IMR-90 (cell line): ENCODE data around the gene USP36. TPM values are rescaled to one million over a fixed set of nuclear protein-coding genes. Genes with fewer than 3 reads are reported as not detected.

Experiments used
- ATAC-seq: fragments of 200-7000 bp; cut with Tn5 transposase; 2 replicates; pipeline ENCODE4 v1.9.1; 2020; ENCODE audit warnings: low read depth, mild to moderate bottlenecking, moderate library complexity
- BruUV-seq: library from RNA; stranded (reverse); fragments of 400-500 nt; replicated peaks from 2 replicates; lab custom pipeline; 2021; lab: Mats Ljungman, UMichigan
- CTCF ChIA-PET: fragments of 300-600 bp; formaldehyde crosslinking; extraction: SDS; loops from one replicate; lab custom pipeline; 2021; ENCODE audit warnings: antibody characterized with exemption; lab: Yijun Ruan, JAX
- POLR2A ChIA-PET: fragments of 300-600 bp; sonication (Branson Sonifier 250); formaldehyde crosslinking; loops from one replicate; lab custom pipeline; 2022; ENCODE audit warnings: antibody characterized with exemption; ENCODE audit not compliant: unreplicated experiment; lab: Charles Lee
- DNase-seq: peaks from one replicate; pipeline ENCODE4 v3.0.0; 2013
- H2AFZ ChIP-seq: replicated peaks from 2 replicates; pipeline ENCODE3; 2013; ENCODE audit warnings: low read length, mild to moderate bottlenecking; ENCODE audit not compliant: poor library complexity
- H2AK5ac ChIP-seq: 2 replicates; pipeline ENCODE4 v1.6.1; 2013; ENCODE audit warnings: low read depth, low read length, inconsistent platforms
- H2AK9ac ChIP-seq: replicated peaks from 2 replicates; pipeline ENCODE3; 2013; ENCODE audit warnings: mild to moderate bottlenecking, low read depth, low read length, moderate library complexity; ENCODE audit not compliant: poor library complexity
- H2BK120ac ChIP-seq: 2 replicates; pipeline ENCODE4 v1.6.1; 2013; ENCODE audit warnings: low read depth, low read length, inconsistent platforms
- H2BK15ac ChIP-seq: 3 replicates; pipeline ENCODE4 v1.6.1; 2013; ENCODE audit warnings: low read depth, low read length, inconsistent platforms
- H2BK20ac ChIP-seq: 2 replicates; pipeline ENCODE4 v1.6.1; 2013; ENCODE audit warnings: low read depth, mild to moderate bottlenecking, inconsistent platforms, low read length, moderate library complexity
- H2BK5ac ChIP-seq: 2 replicates; pipeline ENCODE4 v1.6.1; 2013; ENCODE audit warnings: mild to moderate bottlenecking, low read depth, low read length, inconsistent platforms; ENCODE audit not compliant: poor library complexity, severe bottlenecking
- H3K14ac ChIP-seq: replicated peaks from 2 replicates; pipeline ENCODE4 v1.6.1; 2013; ENCODE audit warnings: low read depth, low read length, inconsistent platforms
- H3K18ac ChIP-seq: 2 replicates; pipeline ENCODE4 v1.6.1; 2013; ENCODE audit warnings: low read depth, low read length, control low read depth
- H3K23ac ChIP-seq: 2 replicates; pipeline ENCODE4 v1.6.1; 2013; ENCODE audit warnings: low read depth, low read length, inconsistent platforms
- H3K27ac ChIP-seq: 2 replicates; pipeline ENCODE4 v1.5.1; 2013; ENCODE audit warnings: mild to moderate bottlenecking, control low read depth, low read length; ENCODE audit not compliant: insufficient read depth
- H3K27me3 ChIP-seq: 2 replicates; pipeline ENCODE4 v1.6.1; 2013; ENCODE audit warnings: low read length; ENCODE audit not compliant: control insufficient read depth, insufficient read depth
- H3K36me3 ChIP-seq: 2 replicates; pipeline ENCODE4 v1.6.1; 2013; ENCODE audit warnings: low read length, mixed read lengths; ENCODE audit not compliant: control insufficient read depth, insufficient read depth
- H3K4ac ChIP-seq: 2 replicates; pipeline ENCODE4 v1.6.1; 2013; ENCODE audit warnings: low read depth, low read length, inconsistent platforms
- H3K4me1 ChIP-seq: 2 replicates; pipeline ENCODE4 v1.6.1; 2013; ENCODE audit warnings: low read length, mixed read lengths; ENCODE audit not compliant: control insufficient read depth, insufficient read depth
- H3K4me2 ChIP-seq: 2 replicates; pipeline ENCODE4 v1.6.1; 2013; ENCODE audit warnings: low read depth, mild to moderate bottlenecking, control low read depth, low read length, moderate library complexity
- H3K4me3 ChIP-seq: 2 replicates; pipeline ENCODE4 v1.5.1; 2013; ENCODE audit warnings: low read depth, mild to moderate bottlenecking, control low read depth, low read length, moderate library complexity; ENCODE audit not compliant: insufficient read depth
- H3K56ac ChIP-seq: 2 replicates; pipeline ENCODE4 v1.6.1; 2013; ENCODE audit warnings: low read length, inconsistent platforms; ENCODE audit not compliant: insufficient read depth; ENCODE audit errors: extremely low read depth
- H3K79me1 ChIP-seq, 2 experiments: 2 replicates each; pipeline ENCODE4 v1.6.1; 2013; ENCODE audit warnings: low read length in 2 of 2, inconsistent platforms in 1 of 2, low read depth in 1 of 2
- H3K9ac ChIP-seq: 2 replicates; pipeline ENCODE4 v1.6.1; 2013; ENCODE audit warnings: low read depth, low read length, control low read depth
- H3K9me1 ChIP-seq: 2 replicates; pipeline ENCODE4 v1.6.1; 2013; ENCODE audit warnings: low read length, inconsistent platforms; ENCODE audit not compliant: insufficient read depth
- H3K9me3 ChIP-seq: 2 replicates; pipeline ENCODE4 v1.6.1; 2013; ENCODE audit warnings: low read length; ENCODE audit not compliant: control insufficient read depth, insufficient read depth
- H4K20me1 ChIP-seq: 2 replicates; pipeline ENCODE4 v1.6.1; 2013; ENCODE audit warnings: low read length, inconsistent platforms; ENCODE audit not compliant: insufficient read depth
- H4K5ac ChIP-seq: 2 replicates; pipeline ENCODE4 v1.6.1; 2013; ENCODE audit warnings: mild to moderate bottlenecking, low read depth, low read length, control low read depth
- H4K8ac ChIP-seq, 2 experiments: 2 replicates each; pipeline ENCODE4 v1.6.1; 2013; ENCODE audit warnings: low read depth in 2 of 2, low read length in 2 of 2, control low read depth in 1 of 2, inconsistent platforms in 1 of 2
- H4K91ac ChIP-seq: 2 replicates; pipeline ENCODE4 v1.6.1; 2013; ENCODE audit warnings: low read depth, low read length, inconsistent platforms; ENCODE audit not compliant: insufficient read depth
- BHLHE40 ChIP-seq: fragments of 150-350 bp; IDR thresholded peaks from 2 replicates; pipeline ENCODE4 v1.6.1; 2016; ENCODE audit warnings: mild to moderate bottlenecking, low read depth, low read length
- CEBPB ChIP-seq: IDR thresholded peaks from 2 replicates; pipeline ENCODE4 v1.6.1; 2012; ENCODE audit warnings: low read depth, low read length, improper control_type of control experiment
- CHD1 ChIP-seq: IDR thresholded peaks from 2 replicates; pipeline ENCODE4 v1.6.1; 2012; ENCODE audit warnings: low read depth, low read length, improper control_type of control experiment
- FOS ChIP-seq: fragments of 150-350 bp; IDR thresholded peaks from 2 replicates; pipeline ENCODE4 v1.6.1; 2016; ENCODE audit warnings: low read depth, low read length
- MAFK ChIP-seq: IDR thresholded peaks from 2 replicates; pipeline ENCODE4 v1.6.1; 2012; ENCODE audit warnings: low read depth, low read length, improper control_type of control experiment
- MAZ ChIP-seq: IDR thresholded peaks from 2 replicates; pipeline ENCODE4 v1.6.1; 2012; ENCODE audit warnings: low read depth, mild to moderate bottlenecking, low read length, improper control_type of control experiment, moderate library complexity, borderline replicate concordance
- MXI1 ChIP-seq: IDR thresholded peaks from 2 replicates; pipeline ENCODE4 v1.6.1; 2012; ENCODE audit warnings: low read depth, mild to moderate bottlenecking, low read length, moderate library complexity, borderline replicate concordance
- NFE2L2 ChIP-seq: fragments of 150-350 bp; IDR thresholded peaks from 2 replicates; pipeline ENCODE4 v1.6.1; 2016; ENCODE audit warnings: low read depth, mild to moderate bottlenecking, low read length
- POLR2A ChIP-seq: IDR thresholded peaks from 2 replicates; pipeline ENCODE4 v1.6.1; 2012; ENCODE audit warnings: mild to moderate bottlenecking, low read depth, low read length
- RAD21 ChIP-seq: IDR thresholded peaks from 2 replicates; pipeline ENCODE4 v1.6.1; 2012; ENCODE audit warnings: low read length, improper control_type of control experiment
- RCOR1 ChIP-seq: IDR thresholded peaks from 2 replicates; pipeline ENCODE4 v1.6.1; 2012; ENCODE audit warnings: mild to moderate bottlenecking, low read length, improper control_type of control experiment; ENCODE audit not compliant: insufficient replicate concordance
- RFX5 ChIP-seq: IDR thresholded peaks from 2 replicates; pipeline ENCODE4 v1.8.0; 2012; ENCODE audit warnings: low read depth, mild to moderate bottlenecking, low read length, moderate library complexity
- SMC3 ChIP-seq: fragments of 150-350 bp; IDR thresholded peaks from 2 replicates; pipeline ENCODE4 v1.6.1; 2016; ENCODE audit warnings: low read depth, mild to moderate bottlenecking, antibody characterized with exemption, low read length, moderate library complexity
- USF2 ChIP-seq: fragments of 150-350 bp; IDR thresholded peaks from 2 replicates; pipeline ENCODE4 v1.6.1; 2017; ENCODE audit warnings: mild to moderate bottlenecking, antibody characterized with exemption, low read length, low read depth
- WGBS, 2 experiments: methylation state at CpG; one replicate each; pipeline versions ENCODE4 v1.1.5 to v1.1.7; 2013; ENCODE audit warnings: missing lambda C conversion rate in 2 of 2; ENCODE audit not compliant: insufficient read length in 1 of 2; ENCODE audit errors: extremely low coverage in 2 of 2; 5-methylcytosine and 5-hydroxymethylcytosine counted together
- dilution Hi-C: fragments of 300-500 bp; cut with HindIII; formaldehyde crosslinking; loops from one replicate; pipeline ENCODE4 v1.14.3; 2018; ENCODE audit warnings: low sequenced_read_pairs; ENCODE audit not compliant: unreplicated experiment
- in situ Hi-C: fragments of 300-500 bp; cut with MboI; formaldehyde crosslinking; loops from 3 replicates; pipeline ENCODE4 v1.14.3; 2019; ENCODE audit warnings: low sequenced_read_pairs, inconsistent platforms, mixed read lengths
- intact Hi-C: fragments of 100-400 bp; cut with micrococcal nuclease; formaldehyde crosslinking; loops from 2 replicates; pipeline ENCODE4 v1.10.0; 2022
- polyA plus RNA-seq, 3 experiments: library from polyadenylated mRNA; depleted of rRNA; stranded (reverse); fragments of >200 nt; gene quantifications; 2 replicates each; pipeline ENCODE4 v1.2.3, GENCODE V29; 2012; ENCODE audit warnings: low replicate concordance in 1 of 3
- total RNA-seq: library from RNA; depleted of rRNA; stranded (reverse); fragments of >200 nt; gene quantifications from 2 replicates; pipeline ENCODE4 v1.2.3, GENCODE V29; 2012
- TF ChIP-seq, protein P1 (sequence below): fragments of 150-350 bp; IDR thresholded peaks from 2 replicates; pipeline ENCODE4 v1.6.1; 2016; ENCODE audit warnings: low read depth, mild to moderate bottlenecking, low read length, moderate library complexity, borderline replicate concordance
- TF ChIP-seq, protein P2 (sequence below): conservative IDR thresholded peaks from 2 replicates; pipeline ENCODE4 v1.5.1; 2012; ENCODE audit warnings: mild to moderate bottlenecking, low read depth, low read length, improper control_type of control experiment

USP36 gene
- total and polyA plus RNA-seq, 2 of the 4 experiments (the other 2 are of a cell fraction) = 30.6 to 38.3 TPM

- WGBS, 2 experiments = 77% methylated on average over 10 of the region's 10 CpGs; no CpG with 5 or more reads in 1 of the 2 experiments
- no peak overlapping the region for H3K4me3 ChIP-seq
- H2BK5ac ChIP-seq = no peak overlapping the region
- peaks cover 16% of the 10 kb centered on the region for H3K9me1 ChIP-seq
- H3K9me3 ChIP-seq = no peaks in the 10 kb centered on the region
- no peak overlapping the region for H2BK120ac ChIP-seq
- no peak overlapping the region for H3K4ac ChIP-seq
- no peak overlapping the region for H2BK15ac ChIP-seq
- intact Hi-C loops (no loop called here), in situ Hi-C loops (no loop called here), dilution Hi-C loops (no loop called here)
- H3K27ac ChIP-seq = no peak overlapping the region
- H4K8ac ChIP-seq = no peak overlapping the region
- H2AK5ac ChIP-seq = peak overlapping the region; percentile 15; the same call in 1 of the 2 replicates
- ChIA-PET CTCF (no interaction called here), POLR2A (no interaction called here)
- peaks cover 0 to 22% of the 10 kb centered on the region in 2 experiments; a peak in 2 of 4 replicates for H3K79me1 ChIP-seq
- peaks cover 11% of the 10 kb centered on the region for H3K4me1 ChIP-seq
- H2AK9ac ChIP-seq = no peak overlapping the region
- H2BK20ac ChIP-seq = no peak overlapping the region
- peak overlapping the region; percentile 23 for H2AFZ ChIP-seq
- H4K20me1 ChIP-seq = peaks cover 16% of the 10 kb centered on the region
- no peak for ATAC-seq
- no TSS peak for BruUV-seq
- H3K4me2 ChIP-seq = no peak overlapping the region
- TF ChIP-seq RFX5 = no peak
- TF ChIP-seq MAZ = no peak
- no peak for TF ChIP-seq NFE2L2
- TF ChIP-seq RAD21 = peak; percentile 18; the same call in 1 of the 2 replicates
- no peak for TF ChIP-seq SMC3
- TF ChIP-seq, protein P1, sequence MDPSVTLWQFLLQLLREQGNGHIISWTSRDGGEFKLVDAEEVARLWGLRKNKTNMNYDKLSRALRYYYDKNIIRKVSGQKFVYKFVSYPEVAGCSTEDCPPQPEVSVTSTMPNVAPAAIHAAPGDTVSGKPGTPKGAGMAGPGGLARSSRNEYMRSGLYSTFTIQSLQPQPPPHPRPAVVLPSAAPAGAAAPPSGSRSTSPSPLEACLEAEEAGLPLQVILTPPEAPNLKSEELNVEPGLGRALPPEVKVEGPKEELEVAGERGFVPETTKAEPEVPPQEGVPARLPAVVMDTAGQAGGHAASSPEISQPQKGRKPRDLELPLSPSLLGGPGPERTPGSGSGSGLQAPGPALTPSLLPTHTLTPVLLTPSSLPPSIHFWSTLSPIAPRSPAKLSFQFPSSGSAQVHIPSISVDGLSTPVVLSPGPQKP = no peak
- no peak for TF ChIP-seq USF2
- TF ChIP-seq, protein P2, sequence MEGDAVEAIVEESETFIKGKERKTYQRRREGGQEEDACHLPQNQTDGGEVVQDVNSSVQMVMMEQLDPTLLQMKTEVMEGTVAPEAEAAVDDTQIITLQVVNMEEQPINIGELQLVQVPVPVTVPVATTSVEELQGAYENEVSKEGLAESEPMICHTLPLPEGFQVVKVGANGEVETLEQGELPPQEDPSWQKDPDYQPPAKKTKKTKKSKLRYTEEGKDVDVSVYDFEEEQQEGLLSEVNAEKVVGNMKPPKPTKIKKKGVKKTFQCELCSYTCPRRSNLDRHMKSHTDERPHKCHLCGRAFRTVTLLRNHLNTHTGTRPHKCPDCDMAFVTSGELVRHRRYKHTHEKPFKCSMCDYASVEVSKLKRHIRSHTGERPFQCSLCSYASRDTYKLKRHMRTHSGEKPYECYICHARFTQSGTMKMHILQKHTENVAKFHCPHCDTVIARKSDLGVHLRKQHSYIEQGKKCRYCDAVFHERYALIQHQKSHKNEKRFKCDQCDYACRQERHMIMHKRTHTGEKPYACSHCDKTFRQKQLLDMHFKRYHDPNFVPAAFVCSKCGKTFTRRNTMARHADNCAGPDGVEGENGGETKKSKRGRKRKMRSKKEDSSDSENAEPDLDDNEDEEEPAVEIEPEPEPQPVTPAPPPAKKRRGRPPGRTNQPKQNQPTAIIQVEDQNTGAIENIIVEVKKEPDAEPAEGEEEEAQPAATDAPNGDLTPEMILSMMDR = peak; percentile 37
- TF ChIP-seq POLR2A = no peak
- TF ChIP-seq CHD1 = no peak
- no peak for TF ChIP-seq MXI1
- no peak for TF ChIP-seq MAFK
- no peak for TF ChIP-seq BHLHE40
- TF ChIP-seq CEBPB = no peak
- no peak for TF ChIP-seq RCOR1
- no peak for TF ChIP-seq FOS
- no peak overlapping the region for H4K5ac ChIP-seq
- no peak overlapping the region for H3K14ac ChIP-seq
- H4K91ac ChIP-seq = no peak overlapping the region
- H3K27me3 ChIP-seq = no peaks in the 10 kb centered on the region
- no peak overlapping the region for H3K23ac ChIP-seq
- no peak overlapping the region for H3K56ac ChIP-seq
- H3K9ac ChIP-seq = no peak overlapping the region
- no peak overlapping the region for H3K18ac ChIP-seq
- H3K36me3 ChIP-seq = no peaks in the 10 kb centered on the region; the same call in 1 of the 2 replicates
- DNase-seq = peak; percentile 33
These were observed 2.4 kb upstream of the USP36 start for GRCh38 chr17:78842881-78843565.
